HG02763 (cell line): ENCODE measurements around the gene KIAA2012.
A peak's percentile ranks its signal among the peaks of the same experiment; 100 is the strongest.
"Not testable (repeated sequence)": the region's sequence is repeated elsewhere in the genome, so short reads cannot be mapped to it uniquely, and the experiment has no call there.

ENCODE experiments used
- ATAC-seq: cut with Tn5 transposase; IDR thresholded peaks from one replicate; pipeline ENCODE4 v1.9.1; 2021; ENCODE audit warnings: mild to moderate bottlenecking, moderate library complexity; ENCODE audit not compliant: unreplicated experiment

Gene KIAA2012

DNA sequence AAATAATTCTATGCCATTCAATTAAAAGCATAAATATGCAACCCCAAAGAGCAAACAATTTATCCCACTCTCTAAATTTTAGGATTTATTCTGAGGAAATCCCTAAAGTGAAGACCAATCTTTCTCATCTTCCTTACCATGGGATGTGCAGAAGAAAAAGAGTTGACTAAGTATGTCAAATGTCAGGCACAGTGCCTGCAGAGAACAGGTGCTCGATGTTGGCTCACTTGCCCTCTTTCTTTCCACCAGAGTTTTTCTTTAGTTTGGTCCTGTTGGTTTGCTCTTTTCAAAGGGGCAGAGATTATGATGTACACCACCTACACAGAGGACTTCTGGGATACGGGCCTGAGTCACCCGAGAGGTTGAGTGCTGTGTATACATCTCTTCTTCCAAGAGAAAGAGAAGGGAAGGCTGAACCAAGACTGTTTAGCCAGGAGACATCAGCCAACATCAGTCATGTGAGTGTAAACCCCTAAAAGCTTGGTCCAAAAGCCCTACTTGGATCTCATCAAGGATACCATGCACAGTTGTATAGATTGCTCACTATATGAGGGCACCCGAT, 113.7 kb downstream of the KIAA2012 start:
- no peak for ATAC-seq

DNA sequence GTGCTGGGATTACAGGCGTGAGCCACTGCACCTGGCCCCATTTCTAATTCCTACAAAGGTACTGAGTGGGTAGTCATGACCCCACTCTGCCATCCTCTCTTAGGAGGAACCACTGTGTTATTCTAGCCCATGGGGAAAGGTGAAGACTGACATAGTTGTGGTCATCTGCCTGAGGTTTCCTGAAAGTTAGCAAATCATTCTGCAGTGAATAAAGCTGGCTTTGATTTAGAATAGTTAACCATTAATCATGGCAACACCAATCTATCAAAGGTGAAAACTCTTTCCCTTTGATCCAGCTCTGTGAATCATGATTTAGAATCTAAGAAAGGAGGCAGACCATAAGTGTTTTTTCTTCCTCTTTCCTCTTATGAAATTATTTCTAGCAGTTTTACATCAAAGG, 114.5 kb downstream of the KIAA2012 start:
- ATAC-seq = no peak

DNA sequence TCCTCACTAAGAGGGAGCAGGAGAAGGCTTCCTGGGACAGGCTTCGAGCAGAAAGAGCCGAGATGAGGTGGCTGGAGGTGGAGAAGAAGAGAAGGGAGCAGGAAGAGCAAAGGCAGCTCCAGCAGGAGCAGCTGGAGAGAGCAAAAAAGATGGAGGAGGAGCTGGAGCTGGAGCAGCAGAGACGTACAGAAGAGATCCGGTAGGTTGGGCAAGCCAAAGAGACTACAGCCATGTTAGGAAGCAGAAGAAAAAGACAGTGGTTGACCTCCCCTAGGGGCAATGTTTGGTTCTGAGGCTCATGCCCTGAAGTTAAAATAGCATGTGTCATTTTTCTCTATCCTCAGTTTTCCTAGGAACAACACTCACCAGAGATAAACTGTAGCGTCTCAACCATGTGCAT, 120.2 kb downstream of the KIAA2012 start:
- ATAC-seq = no peak

- no peak for ATAC-seq
Observed at GRCh38 chr2:202193881-202194353, 120.9 kb downstream of the KIAA2012 start.

- ATAC-seq = no peak
Observed at GRCh38 chr2:202194418-202194817, 121.4 kb downstream of the KIAA2012 start.

GRCh38 chr2:202196727-202197126, 123.7 kb downstream of the KIAA2012 start:
- no peak for ATAC-seq

DNA sequence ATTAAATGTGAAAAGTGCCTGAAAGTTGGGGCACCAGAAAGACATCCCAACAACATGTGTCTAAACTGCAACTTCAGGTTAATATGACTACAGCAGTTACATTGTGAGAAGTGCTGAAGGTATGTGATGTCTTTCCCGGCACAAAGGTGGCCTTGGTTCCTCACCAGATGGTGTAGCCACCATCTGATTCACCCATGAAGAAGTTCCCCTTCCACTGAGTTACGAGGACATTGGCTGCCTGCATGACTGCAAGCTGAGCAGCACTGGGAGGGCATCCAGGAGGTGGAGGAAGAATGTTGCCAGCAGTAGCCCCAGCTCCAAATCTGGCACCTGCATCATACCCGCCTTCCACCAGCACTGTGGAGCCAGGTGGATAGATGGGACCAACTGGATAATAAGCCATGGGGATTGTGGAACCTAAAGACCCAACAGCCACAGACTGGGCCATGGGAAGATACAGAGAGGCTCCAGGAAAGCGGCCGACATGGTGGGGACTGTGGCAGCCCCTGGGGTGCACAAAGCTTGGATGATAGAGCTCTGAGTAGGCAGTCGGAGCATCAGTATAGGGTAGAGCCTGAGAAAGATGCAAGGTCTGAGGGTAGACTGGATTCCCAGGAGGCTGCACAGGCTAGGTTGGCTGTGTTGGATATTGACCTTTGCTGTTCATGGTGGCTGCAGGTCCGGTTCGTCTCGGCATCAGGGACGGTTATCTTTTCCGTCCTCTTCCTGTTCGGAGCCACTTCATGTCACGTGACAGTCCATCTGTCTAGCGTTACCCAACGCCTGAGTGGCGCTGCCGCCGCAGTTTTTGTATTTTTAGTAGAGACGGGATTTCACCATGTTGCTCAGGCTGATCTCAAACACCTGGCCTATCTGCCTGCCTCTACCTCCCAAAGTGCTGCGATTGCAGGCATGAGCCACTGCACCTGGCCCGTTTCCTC, 128.4 kb downstream of the KIAA2012 start:
- no peak for ATAC-seq

DNA sequence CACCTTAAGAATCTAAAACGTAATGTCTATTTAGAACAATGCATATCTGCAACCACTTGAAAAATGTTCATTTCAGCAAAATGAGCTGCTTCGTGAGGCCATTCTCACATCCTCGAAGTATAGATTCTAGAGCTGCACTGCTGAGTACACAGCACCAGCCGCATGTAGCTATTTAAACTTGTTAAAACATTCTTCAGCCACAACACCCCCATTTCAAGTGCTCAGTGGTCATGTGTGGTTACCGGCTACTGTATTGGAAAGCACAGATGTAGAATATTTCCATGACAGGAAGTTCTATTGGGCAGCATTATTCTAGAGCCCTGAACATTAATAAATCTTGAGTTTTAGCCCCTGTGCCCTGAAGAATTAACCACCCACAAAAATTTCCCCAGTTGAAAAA, 130.3 kb downstream of the KIAA2012 start:
- ATAC-seq = no peak

DNA sequence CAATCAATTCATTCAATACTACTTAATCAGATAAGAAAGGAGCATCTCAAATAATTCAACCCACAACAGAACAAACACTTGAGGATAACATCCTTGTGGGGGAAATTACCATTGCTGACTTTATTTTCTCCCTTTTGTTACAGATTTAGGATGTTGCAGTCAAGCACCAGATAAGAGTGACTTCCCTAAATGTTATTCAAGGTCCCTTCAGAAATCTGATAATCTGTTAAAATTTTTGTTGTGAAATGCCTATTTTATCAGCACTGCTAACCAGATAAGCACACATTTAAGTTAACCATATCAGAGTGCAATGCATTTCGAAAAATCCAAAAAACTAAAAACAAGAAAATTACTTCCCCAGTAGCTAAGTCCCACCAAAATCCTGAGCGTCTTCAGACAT, 131.8 kb downstream of the KIAA2012 start:
- ATAC-seq = no peak

DNA sequence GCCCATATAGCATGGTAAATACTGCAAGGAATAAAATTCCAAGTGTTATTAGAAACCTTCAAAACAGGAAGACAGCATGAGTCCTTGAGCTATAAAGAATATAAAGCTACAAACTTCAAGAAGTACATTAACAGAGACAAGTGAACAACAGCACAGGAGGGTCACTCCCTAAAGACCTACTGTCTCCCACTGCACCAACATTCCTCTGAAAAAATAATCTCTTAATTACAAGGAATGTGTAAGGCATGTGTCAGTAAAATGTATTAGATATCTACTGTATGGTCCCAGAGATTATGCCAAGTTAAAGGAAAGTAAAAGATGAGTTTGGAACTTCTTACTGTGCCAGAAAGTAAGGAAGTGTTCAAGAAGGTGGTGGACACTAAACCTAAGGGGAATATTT, 135.5 kb downstream of the KIAA2012 start:
- no peak for ATAC-seq

DNA sequence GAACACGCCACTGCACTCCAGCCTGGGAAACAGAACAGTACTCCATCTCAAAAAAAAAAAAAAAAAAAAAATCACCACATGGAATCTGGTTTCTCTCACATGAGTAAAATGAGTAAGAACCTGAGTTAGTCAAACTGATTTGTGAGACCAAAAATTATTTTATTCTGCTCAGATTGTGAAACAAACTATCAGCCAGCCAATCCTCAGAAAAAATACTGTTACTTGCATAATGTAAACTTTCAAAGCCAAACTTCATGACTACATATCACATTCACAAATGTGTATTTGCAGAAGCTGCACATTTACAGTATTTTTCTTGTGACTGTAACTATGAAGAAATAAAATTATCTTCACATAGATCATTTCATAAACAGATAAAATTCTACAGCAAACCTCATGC, 142.1 kb downstream of the KIAA2012 start:
- no peak for ATAC-seq

DNA sequence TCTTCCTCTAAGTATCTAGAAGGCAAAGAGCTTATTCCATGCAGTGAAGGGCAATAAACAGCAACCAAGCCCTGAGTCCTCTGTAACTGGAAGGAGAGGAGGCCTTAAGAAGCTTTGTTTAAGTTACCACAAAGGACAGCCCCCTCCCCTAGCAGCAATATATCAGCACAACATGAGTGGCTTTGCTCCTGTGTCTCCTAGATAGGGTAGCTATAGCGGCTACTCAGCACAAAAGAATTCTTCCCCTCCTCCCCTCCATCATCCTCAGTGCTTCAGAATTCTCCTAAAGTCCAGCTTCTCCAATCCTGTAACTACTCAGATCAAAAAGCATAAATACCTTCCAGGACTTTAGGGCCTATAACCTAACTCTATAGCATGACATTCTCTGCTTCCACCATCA, 148.8 kb downstream of the KIAA2012 start:
- ATAC-seq = no peak

DNA sequence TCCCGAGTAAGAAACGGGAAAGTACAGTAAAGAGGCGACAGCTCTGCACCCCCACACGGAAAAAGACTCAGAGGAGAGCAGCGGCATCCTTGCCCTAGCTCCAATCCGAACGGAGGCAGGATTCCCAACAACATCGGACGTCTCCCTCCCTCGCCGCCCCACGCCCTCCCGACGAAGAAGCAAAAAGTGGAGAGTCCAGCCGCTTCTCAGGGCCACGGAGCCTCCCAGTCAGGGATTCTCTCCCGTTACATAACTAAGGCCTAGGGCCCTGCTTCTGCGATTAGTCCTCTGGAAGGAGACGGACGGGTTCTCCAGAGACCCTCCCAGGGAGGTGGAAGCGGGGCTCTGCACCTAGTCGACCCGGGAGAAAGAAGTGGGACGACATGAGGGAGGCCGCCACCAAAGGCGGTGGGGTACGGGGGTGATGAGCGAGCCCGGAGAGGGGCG, 164.8 kb downstream of the KIAA2012 start:
- peak; percentile 33 for ATAC-seq

GRCh38 chr2:202238234-202239197, 165.5 kb downstream of the KIAA2012 start, which contains the start of gene SUMO1:
SUMO1 (minus strand) TSS chr2:202238597; CDS start chr2:202238451, 146 bp downstream.
- ATAC-seq = peak; percentile 98

GRCh38 chr2:202247710-202248109, 174.7 kb downstream of the KIAA2012 start:
- not testable (repeated sequence) for ATAC-seq

GRCh38 chr2:202249521-202250253, 176.6 kb downstream of the KIAA2012 start:
- no peak for ATAC-seq

- no peak for ATAC-seq
Observed at GRCh38 chr2:202251494-202251893, 178.4 kb downstream of the KIAA2012 start.
